HEK293 (cell line): Measurements from ENCODE around the gene TRIP4.
"Not testable (repeated sequence)": the region's sequence is repeated elsewhere in the genome, so short reads cannot be mapped to it uniquely, and the experiment has no call there.

Experiments used
- CTCF ChIA-PET: fragments of 350-600 bp; formaldehyde crosslinking; extraction: SDS; loops from one replicate; lab custom pipeline; 2021; ENCODE audit warnings: antibody characterized with exemption; lab: Yijun Ruan, JAX
- POLR2A ChIA-PET: fragments of 300-600 bp; formaldehyde crosslinking; extraction: SDS; loops from one replicate; lab custom pipeline; 2020; ENCODE audit warnings: antibody characterized with exemption, inconsistent platforms; lab: Yijun Ruan, JAX
- H3K27ac ChIP-seq: fragments of 200-500 bp; sonication (Bioruptor generic); 2 replicates; pipeline ENCODE4 v1.5.1; 2014; ENCODE audit warnings: low read depth, low read length, control low read depth, inconsistent platforms; ENCODE audit errors: extremely low read depth
- H3K36me3 ChIP-seq, 2 experiments: fragments of 200-500 bp in 1 of 2; sonication (Bioruptor generic) in 1 of 2; 1 replicate in 1 of 2; 2 replicates in 1 of 2; pipeline ENCODE4 v1.5.1; 2014 to 2017; ENCODE audit warnings: inconsistent platforms in 2 of 2, low read length in 2 of 2; ENCODE audit not compliant: control insufficient read depth in 2 of 2, insufficient read depth in 1 of 2
- H3K4me1 ChIP-seq: fragments of 200-500 bp; sonication (Bioruptor generic); 2 replicates; pipeline ENCODE4 v1.5.1; 2014; ENCODE audit warnings: mild to moderate bottlenecking, low read length, inconsistent platforms; ENCODE audit not compliant: control insufficient read depth, insufficient read depth
- H3K4me3 ChIP-seq: 2 replicates; pipeline ENCODE4 v1.5.1; 2011; ENCODE audit warnings: low read depth, mild to moderate bottlenecking, control low read depth, low read length, moderate library complexity
- H3K9me3 ChIP-seq: fragments of 200-500 bp; sonication (Bioruptor generic); 2 replicates; pipeline ENCODE4 v1.5.1; 2014; ENCODE audit warnings: low read depth, low read length, inconsistent platforms; ENCODE audit not compliant: control insufficient read depth, insufficient read depth
- ATF2 ChIP-seq: fragments of 450-650 bp; formaldehyde crosslinking; IDR thresholded peaks from 2 replicates; pipeline ENCODE4 v1.5.1; 2016; ENCODE audit warnings: missing biosample characterization, missing genetic modification characterization, low read depth
- BCL6B ChIP-seq: fragments of 450-650 bp; formaldehyde crosslinking; IDR thresholded peaks from 2 replicates; pipeline ENCODE4 v1.5.1; 2017; ENCODE audit warnings: missing biosample characterization, missing genetic modification characterization
- KLF1 ChIP-seq: fragments of 450-650 bp; formaldehyde crosslinking; IDR thresholded peaks from 2 replicates; pipeline ENCODE4 v1.5.1; 2016; ENCODE audit warnings: missing biosample characterization, missing genetic modification characterization
- KLF7 ChIP-seq: fragments of 450-650 bp; formaldehyde crosslinking; IDR thresholded peaks from 2 replicates; pipeline ENCODE4 v1.5.1; 2016; ENCODE audit warnings: missing biosample characterization, missing genetic modification characterization, borderline replicate concordance
- RBAK ChIP-seq: fragments of 450-650 bp; formaldehyde crosslinking; IDR thresholded peaks from 2 replicates; pipeline ENCODE4 v1.5.1; 2016; ENCODE audit warnings: missing biosample characterization, missing genetic modification characterization
- SALL2 ChIP-seq: fragments of 450-650 bp; formaldehyde crosslinking; IDR thresholded peaks from 2 replicates; pipeline ENCODE4 v1.5.0; 2017; ENCODE audit warnings: missing biosample characterization, mild to moderate bottlenecking, missing genetic modification characterization, borderline replicate concordance
- ZBTB11 ChIP-seq: fragments of 450-650 bp; formaldehyde crosslinking; conservative IDR thresholded peaks from 2 replicates; pipeline ENCODE4 v1.5.1; 2016; ENCODE audit warnings: low read depth, missing biosample characterization, missing genetic modification characterization
- ZFP41 ChIP-seq: fragments of 450-650 bp; formaldehyde crosslinking; IDR thresholded peaks from 2 replicates; pipeline ENCODE4 v1.5.1; 2016; ENCODE audit warnings: missing biosample characterization, missing genetic modification characterization, borderline replicate concordance
- ZNF114 ChIP-seq: fragments of 450-650 bp; formaldehyde crosslinking; IDR thresholded peaks from 2 replicates; pipeline ENCODE4 v1.5.0; 2017; ENCODE audit warnings: missing biosample characterization, missing genetic modification characterization
- ZNF140 ChIP-seq: fragments of 450-650 bp; formaldehyde crosslinking; IDR thresholded peaks from 2 replicates; pipeline ENCODE4 v1.5.1; 2016; ENCODE audit warnings: missing biosample characterization, missing genetic modification characterization
- ZNF146 ChIP-seq: fragments of 450-650 bp; formaldehyde crosslinking; IDR thresholded peaks from 2 replicates; pipeline ENCODE4 v1.5.1; 2016; ENCODE audit warnings: missing biosample characterization, missing genetic modification characterization
- ZNF155 ChIP-seq: fragments of 450-650 bp; formaldehyde crosslinking; IDR thresholded peaks from 2 replicates; pipeline ENCODE4 v1.5.1; 2016; ENCODE audit warnings: missing biosample characterization, missing genetic modification characterization
- ZNF221 ChIP-seq: fragments of 450-650 bp; formaldehyde crosslinking; IDR thresholded peaks from 2 replicates; pipeline ENCODE4 v1.5.1; 2017; ENCODE audit warnings: missing biosample characterization, missing genetic modification characterization, borderline replicate concordance
- ZNF362 ChIP-seq: fragments of 450-650 bp; formaldehyde crosslinking; IDR thresholded peaks from 2 replicates; pipeline ENCODE4 v1.5.1; 2016; ENCODE audit warnings: missing biosample characterization, missing genetic modification characterization
- ZNF449 ChIP-seq: fragments of 450-650 bp; formaldehyde crosslinking; IDR thresholded peaks from 2 replicates; pipeline ENCODE4 v1.5.1; 2017; ENCODE audit warnings: missing biosample characterization, mild to moderate bottlenecking, missing genetic modification characterization, moderate library complexity
- ZNF623 ChIP-seq: fragments of 450-650 bp; formaldehyde crosslinking; IDR thresholded peaks from 2 replicates; pipeline ENCODE4 v1.5.1; 2016; ENCODE audit warnings: missing biosample characterization, missing genetic modification characterization
- ZNF692 ChIP-seq: fragments of 450-650 bp; formaldehyde crosslinking; IDR thresholded peaks from 2 replicates; pipeline ENCODE4 v1.5.1; 2016; ENCODE audit warnings: missing biosample characterization, missing genetic modification characterization

Gene TRIP4

DNA sequence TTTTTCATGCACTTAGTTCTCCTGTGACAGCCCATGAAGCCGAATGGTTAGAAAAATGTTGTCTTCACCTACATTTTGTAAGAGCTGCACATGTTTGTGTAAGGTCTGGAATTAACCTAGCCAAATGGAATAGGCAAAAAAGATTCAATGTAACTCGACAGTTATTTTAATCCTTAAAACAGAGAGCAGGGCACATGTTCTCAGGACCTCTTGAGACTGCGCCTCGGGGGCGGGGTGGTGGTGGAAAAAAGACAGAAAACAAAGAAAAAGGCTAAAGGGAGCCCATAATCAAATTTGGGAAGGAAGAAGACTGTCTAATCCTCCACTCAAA is 31.0 kb upstream of the TRIP4 start:
- peaks cover 0 to 4% of the 10 kb centered on the region in 2 experiments; a peak in 2 of 3 replicates for H3K36me3 ChIP-seq
- H3K27ac ChIP-seq = no peak overlapping the region; the same call in 1 of the 2 replicates
- peaks cover 2% of the 10 kb centered on the region; the same call in 1 of the 2 replicates for H3K4me1 ChIP-seq
- H3K4me3 ChIP-seq = no peak overlapping the region; the same call in 1 of the 2 replicates
- ChIA-PET POLR2A (interaction anchor here (1.0 kb wide), 2 partner anchors 31 to 193 kb away, joined by 3 read pairs; partner anchors contain the start of genes PPIB and TRIP4), CTCF (interaction anchor here (1.0 to 1.8 kb wide), 3 partner anchors 138 to 152 kb away, joined by 3 to 4 read pairs (median 3); no protein-coding TSS in a partner anchor)
- H3K9me3 ChIP-seq = no peaks in the 10 kb centered on the region
- TF ChIP-seq KLF7 (tag by site-specific recombination) (no peak), ZNF140 (tag by site-specific recombination) (no peak), KLF1 (no peak), ZNF221 (no peak), ZNF449 (tag by site-specific recombination) (no peak), SALL2 (no peak)

DNA sequence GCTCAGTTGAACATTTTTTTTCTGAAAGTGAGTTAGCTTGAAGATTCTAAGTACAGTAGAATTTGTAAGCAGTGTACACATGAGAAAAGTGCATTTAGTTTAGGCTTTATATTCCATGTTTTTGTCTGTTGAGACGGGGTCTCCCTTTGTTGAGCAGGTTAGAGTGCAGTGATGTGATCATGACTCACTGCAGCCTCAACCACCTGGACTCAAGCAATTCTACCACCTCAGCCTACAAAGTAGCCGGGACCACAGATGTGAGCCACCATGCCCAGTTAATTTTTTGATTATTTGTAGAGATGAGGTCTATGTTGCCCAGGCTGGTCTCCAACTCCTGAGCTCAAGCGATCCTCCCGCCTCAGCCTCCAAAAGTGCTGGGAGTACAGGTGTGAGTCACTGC is 26.4 kb upstream of the TRIP4 start:
- Histone ChIP-seq H3K27ac (no peak overlapping the region), H3K4me3 (no peak overlapping the region), H3K36me3 (peaks cover 6 to 20% of the 10 kb centered on the region in 2 experiments), H3K4me1 (0 out of 2 replicates have a peak, but pooled peaks cover 2% of the 10 kb centered on the region), H3K9me3 (no peaks in the 10 kb centered on the region)
- no peak for TF ChIP-seq BCL6B (tag by site-specific recombination)
- no peak for TF ChIP-seq ZNF114 (tag by site-specific recombination)
- TF ChIP-seq ZNF623 (tag by site-specific recombination) = no peak
- no peak for TF ChIP-seq ZNF155
- POLR2A ChIA-PET = no interaction called here
- CTCF ChIA-PET = interaction anchor here (0.6 kb wide), 1 partner anchor 207 kb away, joined by 4 read pairs; no protein-coding TSS in a partner anchor

DNA sequence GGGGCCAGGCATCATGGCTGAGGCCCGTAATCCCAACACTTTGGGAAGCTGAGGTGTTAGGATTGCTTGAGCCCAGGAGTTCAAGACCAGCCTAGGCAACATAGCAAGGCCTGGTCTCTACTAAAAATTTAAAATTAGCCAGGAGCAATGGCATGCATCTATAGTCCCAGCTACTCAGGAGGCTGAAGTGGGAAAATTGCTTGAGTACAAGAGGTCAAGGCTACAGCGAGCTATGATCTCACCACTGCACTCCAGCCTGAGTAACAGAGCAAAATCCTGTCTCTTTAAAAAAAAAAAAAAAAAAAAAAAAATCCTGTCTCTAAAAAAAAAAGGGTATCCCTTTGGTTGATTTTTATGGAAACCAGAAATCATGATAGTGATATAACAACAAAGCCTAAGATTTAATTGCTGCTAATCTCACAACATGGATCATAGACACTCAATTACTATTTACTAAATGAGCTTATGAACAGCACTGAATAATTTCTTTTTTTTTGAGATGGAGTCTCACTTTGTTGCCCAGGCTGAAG is 18.5 kb upstream of the TRIP4 start:
- Histone ChIP-seq H3K36me3 (peaks cover 12 to 20% of the 10 kb centered on the region in 2 experiments), H3K4me1 (no peaks in the 10 kb centered on the region), H3K9me3 (no peaks in the 10 kb centered on the region), H3K27ac (no peak overlapping the region), H3K4me3 (no peak overlapping the region)
- ChIA-PET POLR2A (interaction anchor here (0.7 kb wide), 2 partner anchors 11 to 13 kb away, joined by 5 to 8 read pairs; partner anchors contain the start of gene CSNK1G1), CTCF (interaction anchor here (0.6 kb wide), 1 partner anchor 301 kb away, joined by 4 read pairs; no protein-coding TSS in a partner anchor)
- TF ChIP-seq ZBTB11 (tag by site-specific recombination) (no peak), ZNF146 (no peak), ZFP41 (tag by site-specific recombination) (no peak), ZNF362 (tag by site-specific recombination) (peak; percentile 91), ZNF692 (tag by site-specific recombination) (no peak), ATF2 (tag by site-specific recombination) (no peak), RBAK (tag by site-specific recombination) (no peak), ZNF140 (tag by site-specific recombination) (no peak), ZNF155 (no peak)

- CTCF ChIA-PET = not testable (repeated sequence)
Observed at GRCh38 chr15:64371383-64371782, 16.3 kb upstream of the TRIP4 start.

More at GRCh38 chr15:64371383-64371782, 16.3 kb upstream of the TRIP4 start:
- H3K27ac ChIP-seq, H3K9me3 ChIP-seq, H3K4me3 ChIP-seq, POLR2A ChIA-PET, H3K4me1 ChIP-seq: not testable (repeated sequence)
- peaks cover 27 to 28% of the 10 kb centered on the region in 2 experiments; a peak in 2 of 3 replicates for H3K36me3 ChIP-seq
